GM13976 (cell line): ENCODE data around the gene LZTS2.
A peak's percentile ranks its signal among the peaks of the same experiment; 100 is the strongest.

ENCODE experiments used
- DNase-seq: peaks from one replicate; pipeline ENCODE4 v3.0.0; 2012; ENCODE audit warnings: low spot score
- CTCF ChIP-seq: IDR thresholded peaks from 2 replicates; pipeline ENCODE4 v1.5.1; 2012; ENCODE audit warnings: borderline replicate concordance, mild to moderate bottlenecking; ENCODE audit not compliant: insufficient read depth; ENCODE audit errors: extremely low read depth, missing control alignments, control extremely low read depth
- in situ Hi-C: fragments of 300-500 bp; cut with MboI; formaldehyde crosslinking; loops from one replicate; pipeline ENCODE4 v1.12.0; 2022; ENCODE audit warnings: low sequenced_read_pairs, mixed read lengths, inconsistent platforms; ENCODE audit not compliant: unreplicated experiment

The LZTS2 gene

GRCh38 chr10:101007915-101008822 is 8.6 kb downstream of the LZTS2 start:
- in situ Hi-C loops = no loop called here

GRCh38 chr10:101008823-101009423 is 9.3 kb downstream of the LZTS2 start:
- in situ Hi-C loops = no loop called here
- no peak for DNase-seq
- no peak for TF ChIP-seq CTCF

More at GRCh38 chr10:101007915-101008822, 8.6 kb downstream of the LZTS2 start:
- DNase-seq = no peak
- no peak for TF ChIP-seq CTCF

GRCh38 chr10:101010329-101010728 is 10.7 kb downstream of the LZTS2 start:
- no peak for TF ChIP-seq CTCF
- in situ Hi-C loops = no loop called here
- DNase-seq = no peak

DNA sequence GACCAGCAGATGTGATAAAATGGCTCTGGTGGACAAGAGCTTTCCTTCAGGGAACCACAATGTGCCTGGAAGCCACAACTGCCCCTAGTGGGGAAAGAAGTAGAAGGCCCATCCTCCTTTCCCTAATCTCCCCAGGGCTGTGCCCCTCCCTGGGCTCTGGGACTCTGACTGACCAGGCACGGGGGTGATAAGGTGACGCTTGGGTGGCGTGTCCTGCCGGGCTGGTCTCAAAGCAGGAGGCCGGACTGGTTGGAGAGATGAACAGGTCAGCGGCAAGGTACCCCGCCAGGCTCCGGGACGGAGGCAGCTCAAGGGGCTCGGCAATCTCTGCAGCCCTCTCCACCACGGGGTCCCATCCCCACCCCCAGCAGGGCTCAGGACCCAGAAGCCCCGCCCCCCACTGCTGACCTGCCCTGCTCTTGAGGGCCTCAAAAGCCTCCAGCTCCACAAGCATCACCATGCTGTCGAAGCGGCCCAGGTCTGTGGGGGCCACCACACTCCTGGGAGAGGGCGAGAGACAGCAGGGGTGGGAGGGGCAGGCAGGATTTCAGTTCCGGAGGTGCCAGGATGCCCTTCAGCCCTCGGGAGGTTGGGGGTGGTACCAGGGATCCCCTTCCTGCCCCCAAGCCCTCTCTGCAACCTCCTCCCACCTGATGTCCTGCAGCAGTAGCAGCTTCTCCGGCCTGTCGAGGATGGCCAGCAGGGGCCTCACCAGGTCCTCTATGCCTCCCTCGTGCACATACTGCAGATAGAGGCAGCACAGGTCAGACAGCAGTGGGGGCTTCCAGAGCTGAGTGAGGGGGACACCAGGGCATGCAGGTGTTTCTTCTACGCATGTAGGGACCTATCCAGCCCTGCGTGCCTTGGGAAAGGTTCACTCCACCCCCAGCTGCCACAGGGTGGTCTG is 12.2 kb downstream of the LZTS2 start:
- no peak for TF ChIP-seq CTCF
- in situ Hi-C loops = no loop called here
- no peak for DNase-seq

GRCh38 chr10:101012525-101013364 is 13.1 kb downstream of the LZTS2 start:
- peak; percentile 78 for TF ChIP-seq CTCF
- in situ Hi-C loops = no loop called here
- DNase-seq = peak; percentile 84
